ENCODE results near the gene OVOL3. TPM values are rescaled to one million over a fixed set of nuclear protein-coding genes. Genes with fewer than 3 reads are reported as not detected.
"Not testable (repeated sequence)": the region's sequence is repeated elsewhere in the genome, so short reads cannot be mapped to it uniquely, and the experiment has no call there.

The OVOL3 gene
- 0.20 TPM for polyA plus RNA-seq (2013, experiment 1 of 2)
- 0.11 TPM for polyA plus RNA-seq (2013, experiment 2 of 2)

GRCh38 chr19:36110487-36111199, at the start of gene OVOL3:
TSS of gene OVOL3 (plus strand) at chr19:36111143. CDS start at chr19:36111203, 60 bp downstream.
- Histone ChIP-seq H2AK5ac (ENCODE audit: low read length) (no peak within 1 kb of the TSS), H2BK5ac (ENCODE audit: low read length) (no peak within 1 kb of the TSS), H3K79me1 (ENCODE audit: low read length) (peaks cover 11% of the 10 kb centered on the region), H3K79me2 (ENCODE audit: control insufficient read depth, insufficient read depth, low read length) (peaks cover 4% of the 10 kb centered on the region), H3K18ac (ENCODE audit: low read length) (no peak within 1 kb of the TSS), H3K56ac (ENCODE audit: low read length) (no peak within 1 kb of the TSS), H2BK15ac (replicated peaks; ENCODE audit: low read depth) (no peak within 1 kb of the TSS), H3K23ac (ENCODE audit: low read length) (no peak within 1 kb of the TSS), H3K27ac (ENCODE audit: low read depth, low read length) (no peak within 1 kb of the TSS), H3K4me2 (ENCODE audit: low read length) (no peak within 1 kb of the TSS), H3K9ac (ENCODE audit: low read length) (no peak within 1 kb of the TSS), H3K36me3 (ENCODE audit: control insufficient read depth, insufficient read depth, low read length) (peaks cover 4% of the 10 kb centered on the region), H4K8ac (ENCODE audit: low read depth, low read length) (no peak within 1 kb of the TSS), H3K27me3 (ENCODE audit: insufficient read depth, low read length, poor library complexity) (no peaks in the 10 kb centered on the region), H3K4me3 (ENCODE audit: low read length) (no peak within 1 kb of the TSS), H4K5ac (ENCODE audit: low read length) (no peak within 1 kb of the TSS), H3K4me1 (ENCODE audit: control insufficient read depth, low read depth, low read length) (no peaks in the 10 kb centered on the region), H2BK120ac (ENCODE audit: low read depth, low read length) (no peak within 1 kb of the TSS), H3K4ac (ENCODE audit: low read depth, low read length) (no peak within 1 kb of the TSS)
- DNase-seq, result peak; percentile 60
- WGBS (ENCODE audit: extremely low coverage, insufficient coverage, low lambda C conversion rate), result no CpG with 5 or more reads among the region's 1 CpG

GRCh38 chr19:36061367-36061766, 49.6 kb upstream of the OVOL3 start:
- H3K27ac ChIP-seq (ENCODE audit: low read depth, low read length), result no peak overlapping the region
- no peak overlapping the region for H3K18ac ChIP-seq (ENCODE audit: low read length)
- no CpG with 5 or more reads among the region's 2 CpGs for WGBS (ENCODE audit: extremely low coverage, insufficient coverage, low lambda C conversion rate)
- no peak overlapping the region for H2BK15ac ChIP-seq (replicated peaks; ENCODE audit: low read depth)
- no peak overlapping the region for H2BK5ac ChIP-seq (ENCODE audit: low read length)
- no peak overlapping the region for H3K56ac ChIP-seq (ENCODE audit: low read length)
- H3K36me3 ChIP-seq (ENCODE audit: control insufficient read depth, insufficient read depth, low read length), result peaks cover 14% of the 10 kb centered on the region
- no peak for DNase-seq
- H3K23ac ChIP-seq (ENCODE audit: low read length), result no peak overlapping the region
- H4K8ac ChIP-seq (ENCODE audit: low read depth, low read length), result no peak overlapping the region
- H4K5ac ChIP-seq (ENCODE audit: low read length), result no peak overlapping the region
- H3K4me3 ChIP-seq (ENCODE audit: low read length), result no peak overlapping the region
- peaks cover 12% of the 10 kb centered on the region for H3K79me1 ChIP-seq (ENCODE audit: low read length)
- no peak overlapping the region for H2BK120ac ChIP-seq (ENCODE audit: low read depth, low read length)
- no peaks in the 10 kb centered on the region for H3K27me3 ChIP-seq (ENCODE audit: insufficient read depth, low read length, poor library complexity)
- H3K4ac ChIP-seq (ENCODE audit: low read depth, low read length), result no peak overlapping the region
- no peaks in the 10 kb centered on the region for H3K4me1 ChIP-seq (ENCODE audit: control insufficient read depth, low read depth, low read length)
- no peak overlapping the region for H2AK5ac ChIP-seq (ENCODE audit: low read length)
- peaks cover 12% of the 10 kb centered on the region for H3K79me2 ChIP-seq (ENCODE audit: control insufficient read depth, insufficient read depth, low read length)
- H3K4me2 ChIP-seq (ENCODE audit: low read length), result no peak overlapping the region
- H3K9ac ChIP-seq (ENCODE audit: low read length), result no peak overlapping the region

- no peak overlapping the region for H3K56ac ChIP-seq (ENCODE audit: low read length)
- H3K79me2 ChIP-seq (ENCODE audit: control insufficient read depth, insufficient read depth, low read length), result peaks cover 1% of the 10 kb centered on the region
- no peak overlapping the region for H4K5ac ChIP-seq (ENCODE audit: low read length)
- WGBS (ENCODE audit: extremely low coverage, insufficient coverage, low lambda C conversion rate), result no CpG with 5 or more reads among the region's 8 CpGs
- H3K4me2 ChIP-seq (ENCODE audit: low read length), result no peak overlapping the region
- H3K4me3 ChIP-seq (ENCODE audit: low read length), result no peak overlapping the region
- peaks cover 5% of the 10 kb centered on the region for H3K79me1 ChIP-seq (ENCODE audit: low read length)
- no peaks in the 10 kb centered on the region for H3K27me3 ChIP-seq (ENCODE audit: insufficient read depth, low read length, poor library complexity)
- no peak overlapping the region for H3K18ac ChIP-seq (ENCODE audit: low read length)
- no peak overlapping the region for H3K9ac ChIP-seq (ENCODE audit: low read length)
- no peak overlapping the region for H3K4ac ChIP-seq (ENCODE audit: low read depth, low read length)
- H3K27ac ChIP-seq (ENCODE audit: low read depth, low read length), result no peak overlapping the region
- H3K36me3 ChIP-seq (ENCODE audit: control insufficient read depth, insufficient read depth, low read length), result peaks cover 21% of the 10 kb centered on the region
- H2BK5ac ChIP-seq (ENCODE audit: low read length), result no peak overlapping the region
- DNase-seq, result no peak
- no peak overlapping the region for H4K8ac ChIP-seq (ENCODE audit: low read depth, low read length)
- H2AK5ac ChIP-seq (ENCODE audit: low read length), result no peak overlapping the region
- H3K4me1 ChIP-seq (ENCODE audit: control insufficient read depth, low read depth, low read length), result no peaks in the 10 kb centered on the region
- H3K23ac ChIP-seq (ENCODE audit: low read length), result no peak overlapping the region
- no peak overlapping the region for H2BK120ac ChIP-seq (ENCODE audit: low read depth, low read length)
- H2BK15ac ChIP-seq (replicated peaks; ENCODE audit: low read depth), result no peak overlapping the region
Measured at GRCh38 chr19:36064826-36065225, 46.1 kb upstream of the OVOL3 start.

- H2BK5ac ChIP-seq (ENCODE audit: low read length), result no peak overlapping the region
- H3K4me2 ChIP-seq (ENCODE audit: low read length), result no peak overlapping the region
- H3K4me1 ChIP-seq (ENCODE audit: control insufficient read depth, low read depth, low read length), result no peaks in the 10 kb centered on the region
- no peak overlapping the region for H2BK120ac ChIP-seq (ENCODE audit: low read depth, low read length)
- no peak overlapping the region for H3K4me3 ChIP-seq (ENCODE audit: low read length)
- H3K79me2 ChIP-seq (ENCODE audit: control insufficient read depth, insufficient read depth, low read length), result no peaks in the 10 kb centered on the region
- H3K27ac ChIP-seq (ENCODE audit: low read depth, low read length), result no peak overlapping the region
- H3K36me3 ChIP-seq (ENCODE audit: control insufficient read depth, insufficient read depth, low read length), result peaks cover 19% of the 10 kb centered on the region
- no peak for DNase-seq
- H4K5ac ChIP-seq (ENCODE audit: low read length), result no peak overlapping the region
- no peak overlapping the region for H4K8ac ChIP-seq (ENCODE audit: low read depth, low read length)
- no peak overlapping the region for H2AK5ac ChIP-seq (ENCODE audit: low read length)
- H3K4ac ChIP-seq (ENCODE audit: low read depth, low read length), result no peak overlapping the region
- no peak overlapping the region for H3K56ac ChIP-seq (ENCODE audit: low read length)
- H3K23ac ChIP-seq (ENCODE audit: low read length), result no peak overlapping the region
- H3K9ac ChIP-seq (ENCODE audit: low read length), result no peak overlapping the region
- no peak overlapping the region for H3K18ac ChIP-seq (ENCODE audit: low read length)
- peaks cover 2% of the 10 kb centered on the region for H3K79me1 ChIP-seq (ENCODE audit: low read length)
- no CpG with 5 or more reads among the region's 11 CpGs for WGBS (ENCODE audit: extremely low coverage, insufficient coverage, low lambda C conversion rate)
- no peak overlapping the region for H2BK15ac ChIP-seq (replicated peaks; ENCODE audit: low read depth)
- H3K27me3 ChIP-seq (ENCODE audit: insufficient read depth, low read length, poor library complexity), result no peaks in the 10 kb centered on the region
Measured at GRCh38 chr19:36067681-36068080, 43.3 kb upstream of the OVOL3 start.

GRCh38 chr19:36068810-36069499, 42.0 kb upstream of the OVOL3 start:
- not testable (repeated sequence) for H4K8ac ChIP-seq (ENCODE audit: low read depth, low read length); H3K23ac ChIP-seq (ENCODE audit: low read length); DNase-seq; H4K5ac ChIP-seq (ENCODE audit: low read length); H2BK120ac ChIP-seq (ENCODE audit: low read depth, low read length); H3K79me2 ChIP-seq (ENCODE audit: control insufficient read depth, insufficient read depth, low read length); H3K4me2 ChIP-seq (ENCODE audit: low read length); H3K56ac ChIP-seq (ENCODE audit: low read length); H3K4ac ChIP-seq (ENCODE audit: low read depth, low read length); H3K27ac ChIP-seq (ENCODE audit: low read depth, low read length); H2BK15ac ChIP-seq (replicated peaks; ENCODE audit: low read depth); H3K4me3 ChIP-seq (ENCODE audit: low read length); H3K18ac ChIP-seq (ENCODE audit: low read length); H3K4me1 ChIP-seq (ENCODE audit: control insufficient read depth, low read depth, low read length); H2BK5ac ChIP-seq (ENCODE audit: low read length); H3K9ac ChIP-seq (ENCODE audit: low read length); H2AK5ac ChIP-seq (ENCODE audit: low read length); H3K79me1 ChIP-seq (ENCODE audit: low read length); H3K27me3 ChIP-seq (ENCODE audit: insufficient read depth, low read length, poor library complexity)
- no CpG with 5 or more reads among the region's 57 CpGs for WGBS (ENCODE audit: extremely low coverage, insufficient coverage, low lambda C conversion rate)
- peaks cover 21% of the 10 kb centered on the region for H3K36me3 ChIP-seq (ENCODE audit: control insufficient read depth, insufficient read depth, low read length)
